Muscle layer of duodenum (tissue), 2 donors: Measurements from ENCODE around the gene TRAF6.
A peak's percentile ranks its signal among the peaks of the same experiment; 100 is the strongest.
"Not testable (repeated sequence)": the region's sequence is repeated elsewhere in the genome, so short reads cannot be mapped to it uniquely, and the experiment has no call there.

Experiments used
- H3K27ac ChIP-seq: one replicate; pipeline ENCODE4 v1.7.0; 2013; ENCODE audit warnings: mild to moderate bottlenecking, low read length
- H3K27me3 ChIP-seq: one replicate; pipeline ENCODE4 v1.7.0; 2013; ENCODE audit warnings: low read depth, mild to moderate bottlenecking, control low read depth, low read length
- H3K36me3 ChIP-seq, 2 donors: one replicate each; pipeline ENCODE4 v1.7.0; 2013; ENCODE audit warnings: low read length in 2 of 2, control low read depth in 1 of 2, mild to moderate bottlenecking in 1 of 2; ENCODE audit not compliant: insufficient read depth in 2 of 2, control insufficient read depth in 1 of 2
- H3K4me1 ChIP-seq, 2 donors: one replicate each; pipeline ENCODE4 v1.7.0; 2013; ENCODE audit warnings: low read length in 2 of 2, mild to moderate bottlenecking in 2 of 2, control low read depth in 1 of 2, moderate library complexity in 1 of 2; ENCODE audit not compliant: insufficient read depth in 2 of 2, control insufficient read depth in 1 of 2
- H3K4me3 ChIP-seq, 2 donors: one replicate each; pipeline ENCODE4 v1.7.0; 2013; ENCODE audit warnings: low read length in 2 of 2, low read depth in 1 of 2, mild to moderate bottlenecking in 1 of 2
- H3K9me3 ChIP-seq, 2 donors: one replicate each; pipeline ENCODE4 v1.7.0; 2013; ENCODE audit warnings: low read length in 2 of 2, control low read depth in 1 of 2, mild to moderate bottlenecking in 1 of 2; ENCODE audit not compliant: control insufficient read depth in 1 of 2
- donor health status: healthy.

TRAF6 gene

GRCh38 chr11:36512016-36512415 lies 1.9 kb upstream of the TRAF6 start:
- no peaks in the 10 kb centered on the region for H3K27me3 ChIP-seq
- H3K9me3 ChIP-seq: peaks cover 0 to 6% of the 10 kb centered on the region in 2 donors
- no peak overlapping the region for H3K4me3 ChIP-seq
- H3K27ac ChIP-seq: no peak overlapping the region
- H3K36me3 ChIP-seq: no peaks in the 10 kb centered on the region
- H3K4me1 ChIP-seq: peaks cover 0 to 6% of the 10 kb centered on the region in 2 donors

DNA sequence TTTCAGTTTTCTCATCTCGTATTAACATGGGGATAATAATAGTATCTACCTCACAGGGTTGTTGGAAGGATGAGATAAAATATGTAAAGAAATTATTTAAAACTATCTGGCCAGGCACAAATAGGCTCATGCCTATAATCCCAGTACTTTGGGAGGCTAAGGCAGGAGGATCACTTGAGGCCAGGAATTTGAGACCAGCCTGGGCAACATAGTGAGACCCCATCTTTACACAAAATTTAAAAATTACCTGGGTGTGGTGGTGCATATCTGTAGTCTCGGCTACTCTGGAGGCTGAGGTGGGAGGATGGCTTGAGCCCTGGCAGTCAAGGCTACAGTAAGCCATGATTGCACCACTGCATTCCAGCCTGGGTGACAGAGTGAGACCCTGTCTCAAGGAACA lies 990 bp upstream of the TRAF6 start:
- H3K36me3 ChIP-seq, H3K27ac ChIP-seq, H3K27me3 ChIP-seq, H3K4me1 ChIP-seq, H3K9me3 ChIP-seq: not testable (repeated sequence)
- peak overlapping the region in 1 of 2 donors; percentile 99 for H3K4me3 ChIP-seq

GRCh38 chr11:36510594-36510942 lies 496 bp upstream of the TRAF6 start:
- no peaks in the 10 kb centered on the region for H3K27me3 ChIP-seq
- H3K4me3 ChIP-seq: peak overlapping the region; percentile 98 to 99
- H3K36me3 ChIP-seq: no peaks in the 10 kb centered on the region
- H3K27ac ChIP-seq: peak overlapping the region; percentile 87
- H3K9me3 ChIP-seq: peaks cover 0 to 6% of the 10 kb centered on the region in 2 donors
- H3K4me1 ChIP-seq: peaks cover 0 to 8% of the 10 kb centered on the region in 2 donors

- Histone ChIP-seq H3K27ac (peak overlapping the region; percentile 87), H3K36me3 (peaks cover 0 to 5% of the 10 kb centered on the region in 2 donors), H3K4me1 (peaks cover 0 to 17% of the 10 kb centered on the region in 2 donors), H3K27me3 (no peaks in the 10 kb centered on the region), H3K4me3 (peak overlapping the region; percentile 98 to 99), H3K9me3 (peaks cover 0 to 5% of the 10 kb centered on the region in 2 donors)
Observed at GRCh38 chr11:36509201-36509639, 852 bp downstream of the TRAF6 start.

- Histone ChIP-seq H3K27me3 (no peaks in the 10 kb centered on the region), H3K4me3 (peak overlapping the region; percentile 98 to 99), H3K36me3 (peaks cover 0 to 5% of the 10 kb centered on the region in 2 donors), H3K4me1 (peaks cover 0 to 17% of the 10 kb centered on the region in 2 donors), H3K27ac (peak overlapping the region; percentile 87), H3K9me3 (peaks cover 0 to under 1% of the 10 kb centered on the region in 2 donors)
Observed at GRCh38 chr11:36508743-36509142, 1.3 kb downstream of the TRAF6 start.

DNA sequence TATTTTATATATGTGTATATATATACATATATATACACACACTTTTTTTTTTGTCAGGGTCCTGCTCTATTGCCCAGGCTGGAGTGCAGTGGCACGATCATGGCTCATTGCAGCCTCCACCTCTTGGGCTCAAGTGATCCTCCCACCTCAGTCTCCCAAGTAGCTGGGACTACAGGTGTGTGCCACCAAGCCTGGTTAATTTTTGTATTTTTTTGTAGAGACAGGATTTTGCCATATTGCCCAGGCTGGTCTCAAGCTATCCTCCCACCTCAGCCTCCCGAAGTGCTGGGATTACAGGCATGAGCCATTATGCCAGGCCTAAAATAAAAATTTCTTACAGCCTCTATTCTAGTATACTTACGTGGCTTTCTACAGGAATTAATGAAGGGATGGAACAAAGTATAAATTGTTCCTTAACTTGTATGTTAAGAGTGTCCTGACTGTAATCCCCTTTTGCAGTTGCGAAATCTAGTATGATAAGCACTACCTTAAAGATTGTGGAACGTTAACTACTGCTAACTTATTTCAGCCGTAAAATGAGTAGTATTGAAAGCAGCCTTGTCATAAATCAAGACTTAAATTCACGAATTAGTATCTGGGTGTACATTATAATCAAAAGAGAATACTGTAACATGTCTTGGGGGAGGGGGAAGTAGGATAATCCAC lies 2.1 kb downstream of the TRAF6 start:
- H3K9me3 ChIP-seq: no peaks in the 10 kb centered on the region
- peak overlapping the region; percentile 98 to 99 for H3K4me3 ChIP-seq
- no peaks in the 10 kb centered on the region for H3K27me3 ChIP-seq
- H3K27ac ChIP-seq: no peak overlapping the region
- peaks cover 0 to 17% of the 10 kb centered on the region in 2 donors for H3K4me1 ChIP-seq
- peaks cover 0 to 5% of the 10 kb centered on the region in 2 donors for H3K36me3 ChIP-seq

DNA sequence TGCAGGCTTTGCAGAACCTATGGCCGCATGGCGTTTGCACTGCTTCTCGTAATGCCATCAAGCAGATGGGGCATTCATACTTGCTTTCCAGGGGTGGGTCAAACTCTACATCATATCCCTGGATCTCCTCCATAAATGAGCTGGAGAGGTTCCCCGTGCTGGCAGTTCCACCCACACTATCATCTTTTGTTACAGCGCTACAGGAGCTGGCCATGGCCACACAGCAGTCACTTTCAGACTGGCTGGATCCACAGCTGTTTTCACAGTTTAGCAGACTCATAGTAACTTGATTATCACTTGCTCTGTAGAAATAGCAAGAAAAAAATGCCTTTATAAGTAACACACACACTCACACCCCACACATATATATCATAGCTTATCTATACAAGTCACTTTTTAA lies 8.8 kb downstream of the TRAF6 start:
- Histone ChIP-seq H3K4me1 (peaks cover 11 to 19% of the 10 kb centered on the region in 2 donors), H3K27ac (no peak overlapping the region), H3K27me3 (no peaks in the 10 kb centered on the region), H3K36me3 (peaks cover 26 to 32% of the 10 kb centered on the region in 2 donors), H3K9me3 (no peaks in the 10 kb centered on the region), H3K4me3 (no peak overlapping the region)

DNA sequence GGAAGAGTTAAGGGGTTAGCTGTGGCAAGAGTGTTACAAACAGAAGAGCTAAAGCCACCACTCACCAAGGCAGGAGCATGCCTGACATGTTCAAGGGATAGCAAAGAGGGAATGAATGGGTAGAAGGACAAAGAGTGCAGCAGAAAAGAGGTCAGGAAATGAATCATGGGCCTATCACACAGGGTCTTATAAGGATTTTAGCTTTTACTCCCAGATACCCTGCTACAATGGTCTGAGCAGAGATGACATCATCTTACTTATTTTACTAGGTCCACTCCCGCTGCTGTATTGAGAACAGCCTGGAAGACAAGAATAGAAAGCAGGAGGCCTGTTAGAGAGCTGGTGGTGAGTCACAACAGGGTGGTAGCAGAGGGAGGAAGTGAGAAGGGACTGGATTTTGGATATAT lies 9.8 kb downstream of the TRAF6 start:
- H3K9me3 ChIP-seq: no peaks in the 10 kb centered on the region
- H3K27ac ChIP-seq: no peak overlapping the region
- H3K36me3 ChIP-seq: peaks cover 31 to 38% of the 10 kb centered on the region in 2 donors
- no peak overlapping the region for H3K4me3 ChIP-seq
- no peaks in the 10 kb centered on the region for H3K27me3 ChIP-seq
- H3K4me1 ChIP-seq: peaks cover 11 to 14% of the 10 kb centered on the region in 2 donors

DNA sequence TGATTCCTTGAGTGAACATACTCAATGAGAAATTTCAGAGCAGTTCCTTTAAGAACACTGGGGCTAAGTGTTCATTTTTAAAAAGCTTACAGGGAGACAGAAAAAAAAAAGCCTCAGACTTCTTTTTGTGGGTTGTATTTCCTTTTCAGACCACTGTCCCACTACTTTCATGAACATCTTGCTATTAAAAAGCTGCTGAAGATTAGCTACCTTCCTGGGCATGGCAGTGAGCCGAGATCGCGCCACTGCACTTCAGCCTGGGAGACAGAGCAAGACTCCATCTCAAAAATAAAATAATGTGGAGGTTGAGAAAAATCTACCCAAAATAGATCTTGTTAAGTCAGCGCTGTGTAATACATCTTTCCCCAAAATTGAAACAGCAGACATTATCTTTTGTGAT lies 10.8 kb downstream of the TRAF6 start:
- Histone ChIP-seq H3K4me3 (no peak overlapping the region), H3K36me3 (peaks cover 35 to 36% of the 10 kb centered on the region in 2 donors), H3K9me3 (no peaks in the 10 kb centered on the region), H3K27ac (no peak overlapping the region), H3K27me3 (no peaks in the 10 kb centered on the region), H3K4me1 (peaks cover 8 to 11% of the 10 kb centered on the region in 2 donors)

- Histone ChIP-seq H3K4me1 (peaks cover 8 to 11% of the 10 kb centered on the region in 2 donors), H3K9me3 (no peaks in the 10 kb centered on the region), H3K4me3 (no peak overlapping the region), H3K27ac (no peak overlapping the region), H3K36me3 (peaks cover 37 to 42% of the 10 kb centered on the region in 2 donors), H3K27me3 (no peaks in the 10 kb centered on the region)
Observed at GRCh38 chr11:36498721-36499120, 11.4 kb downstream of the TRAF6 start.

GRCh38 chr11:36493332-36493731 lies 16.7 kb downstream of the TRAF6 start:
- Histone ChIP-seq H3K36me3 (peaks cover 46 to 62% of the 10 kb centered on the region in 2 donors), H3K4me3 (no peak overlapping the region), H3K9me3 (no peaks in the 10 kb centered on the region), H3K27ac (no peak overlapping the region), H3K27me3 (no peaks in the 10 kb centered on the region), H3K4me1 (no peaks in the 10 kb centered on the region)
